Kidney epithelial cell (primary cell): Measurements from ENCODE around the gene PGS1. TPM values are rescaled to one million over a fixed set of nuclear protein-coding genes. Genes with fewer than 3 reads are reported as not detected.

Experiments used
- DNase-seq: peaks from one replicate; pipeline ENCODE4 v3.0.0-alpha.2; 2010; ENCODE audit warnings: low read depth
- H3K27me3 ChIP-seq: 2 replicates; pipeline ENCODE4 v1.6.0; 2011; ENCODE audit warnings: low read length; ENCODE audit not compliant: control insufficient read depth, insufficient read depth
- H3K36me3 ChIP-seq: 2 replicates; pipeline ENCODE4 v1.5.1; 2011; ENCODE audit warnings: low read length; ENCODE audit not compliant: control insufficient read depth, insufficient read depth
- H3K4me3 ChIP-seq: 2 replicates; pipeline ENCODE4 v1.5.1; 2011; ENCODE audit warnings: low read depth, mild to moderate bottlenecking, control low read depth, low read length
- CTCF ChIP-seq: IDR thresholded peaks from 2 replicates; pipeline ENCODE4 v1.5.1; 2011; ENCODE audit warnings: mild to moderate bottlenecking, moderate library complexity, low read length, control low read depth, inconsistent platforms; ENCODE audit not compliant: insufficient read depth, poor library complexity, severe bottlenecking
- total RNA-seq: library from RNA; depleted of rRNA; stranded (reverse); fragments of >200 nt; gene quantifications from 2 replicates; pipeline ENCODE4 v1.2.3, GENCODE V29; 2015

Gene PGS1
- total RNA-seq, 1 donor from 2014 or later, result 34.5 TPM

GRCh38 chr17:78345791-78346494, 32.5 kb upstream of the PGS1 start:
- no peak for TF ChIP-seq CTCF
- Histone ChIP-seq H3K36me3 (no peaks in the 10 kb centered on the region), H3K4me3 (no peak overlapping the region), H3K27me3 (no peaks in the 10 kb centered on the region)
- DNase-seq, result no peak

- Histone ChIP-seq H3K4me3 (no peak overlapping the region), H3K36me3 (no peaks in the 10 kb centered on the region), H3K27me3 (no peaks in the 10 kb centered on the region)
- no peak for DNase-seq
- no peak for TF ChIP-seq CTCF
Observed at GRCh38 chr17:78346605-78347250, 31.7 kb upstream of the PGS1 start.

GRCh38 chr17:78347453-78347852, 31.0 kb upstream of the PGS1 start:
- Histone ChIP-seq H3K27me3 (no peaks in the 10 kb centered on the region), H3K36me3 (no peaks in the 10 kb centered on the region), H3K4me3 (no peak overlapping the region)
- TF ChIP-seq CTCF, result no peak
- no peak for DNase-seq

- no peaks in the 10 kb centered on the region for H3K27me3 ChIP-seq
- DNase-seq, result no peak
- H3K36me3 ChIP-seq, result no peaks in the 10 kb centered on the region
- H3K4me3 ChIP-seq, result no peak overlapping the region
- TF ChIP-seq CTCF, result no peak
Observed at GRCh38 chr17:78348055-78348770, 30.2 kb upstream of the PGS1 start.

GRCh38 chr17:78349891-78350642, 28.4 kb upstream of the PGS1 start:
- Histone ChIP-seq H3K4me3 (no peak overlapping the region), H3K36me3 (no peaks in the 10 kb centered on the region), H3K27me3 (no peaks in the 10 kb centered on the region)
- TF ChIP-seq CTCF, result no peak
- no peak for DNase-seq
